Measurements from ENCODE around the gene MEGF11.
"Not testable (repeated sequence)": the region's sequence is repeated elsewhere in the genome, so short reads cannot be mapped to it uniquely, and the experiment has no call there.

The MEGF11 gene

DNA sequence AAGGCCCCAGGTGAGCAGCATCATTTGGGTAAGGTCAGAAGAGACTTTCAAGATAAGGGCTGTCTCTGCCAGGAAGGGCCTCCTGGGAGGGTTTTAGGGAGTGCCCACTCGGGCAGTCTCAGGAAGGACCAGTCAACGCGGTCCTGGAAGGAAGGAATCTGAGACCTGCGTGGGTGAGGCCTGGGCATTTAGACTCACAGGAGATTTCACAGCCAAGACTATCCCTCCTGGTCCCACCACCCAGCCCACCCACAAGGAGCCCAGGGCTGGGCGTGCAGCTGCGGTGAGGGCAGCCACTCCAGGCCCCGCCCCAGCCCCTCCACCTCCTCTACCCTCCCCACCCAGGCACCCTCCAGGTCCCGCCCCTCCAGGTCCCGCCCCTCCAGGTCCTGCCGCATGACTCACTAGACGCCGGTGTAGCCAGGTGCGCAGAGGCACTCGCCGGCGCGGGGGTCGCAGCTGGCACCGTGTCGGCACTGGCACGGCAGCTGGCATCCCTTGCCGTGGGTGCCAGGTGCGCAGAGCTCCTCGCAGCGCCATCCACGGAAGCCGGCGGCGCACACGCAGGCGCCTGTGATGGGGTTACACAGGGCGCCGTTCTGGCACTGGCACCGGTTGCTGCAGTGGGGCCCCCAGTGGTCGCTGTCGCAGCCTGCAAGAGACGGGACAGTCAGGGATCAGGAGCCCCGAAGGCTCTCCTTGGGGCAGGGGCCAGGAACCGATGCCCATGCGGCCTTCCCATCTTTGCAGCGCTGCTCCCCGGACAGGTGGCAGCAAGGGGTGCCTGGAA lies 271.5 kb downstream of the MEGF11 start:
- Mint-ChIP-seq H3K9me3 (no peaks in the 10 kb centered on the region), H3K36me3 (no peaks in the 10 kb centered on the region), H3K27me3 (peaks cover 7% of the 10 kb centered on the region), H3K4me3 (peak overlapping the region; percentile 59), H3K4me1 (peaks cover 13% of the 10 kb centered on the region), H3K27ac (no peak overlapping the region)
- ATAC-seq (ENCODE audit: low read depth) (peak; percentile 93), DNase-seq (ENCODE audit: low spot score in 2 of 2) (peak; percentile 63 to 70)

DNA sequence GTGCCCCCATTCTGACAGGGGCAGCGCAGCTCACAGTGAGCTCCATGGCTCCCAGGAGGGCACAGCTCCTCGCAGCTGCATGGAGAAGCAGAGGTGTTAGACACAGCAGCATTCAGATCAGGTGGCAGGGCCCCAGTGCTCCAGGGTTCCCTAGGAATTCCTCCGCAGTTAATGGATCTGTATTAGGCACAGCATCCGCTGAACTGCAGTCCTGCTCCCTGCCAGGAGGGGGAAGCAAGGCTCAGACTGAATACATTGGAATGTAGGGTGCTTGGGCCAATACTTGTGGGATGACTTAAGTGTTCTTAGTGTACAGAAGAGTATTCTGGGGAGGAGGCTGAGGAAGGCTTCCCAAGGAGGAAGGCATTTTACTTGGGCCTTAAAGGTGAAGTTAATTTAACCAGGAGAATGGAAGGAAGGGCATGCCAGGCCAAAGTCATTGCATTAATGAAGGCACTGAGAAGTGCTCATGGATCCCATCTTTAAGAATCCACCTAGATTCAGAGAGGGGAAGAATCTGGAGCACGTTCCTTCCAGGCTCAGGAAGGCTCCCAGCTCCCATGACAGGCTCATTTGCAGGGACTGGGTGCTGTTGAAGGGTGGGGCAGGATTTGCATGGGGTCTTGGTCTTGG lies 272.6 kb downstream of the MEGF11 start:
- H3K27ac Mint-ChIP-seq, result no peak overlapping the region
- peaks cover 7% of the 10 kb centered on the region for H3K27me3 Mint-ChIP-seq
- H3K36me3 Mint-ChIP-seq, result no peaks in the 10 kb centered on the region
- no peak for ATAC-seq (ENCODE audit: low read depth)
- peaks cover 13% of the 10 kb centered on the region for H3K4me1 Mint-ChIP-seq
- peak overlapping the region; percentile 59 for H3K4me3 Mint-ChIP-seq
- no peak for DNase-seq (ENCODE audit: low spot score in 2 of 2)
- no peaks in the 10 kb centered on the region for H3K9me3 Mint-ChIP-seq

DNA sequence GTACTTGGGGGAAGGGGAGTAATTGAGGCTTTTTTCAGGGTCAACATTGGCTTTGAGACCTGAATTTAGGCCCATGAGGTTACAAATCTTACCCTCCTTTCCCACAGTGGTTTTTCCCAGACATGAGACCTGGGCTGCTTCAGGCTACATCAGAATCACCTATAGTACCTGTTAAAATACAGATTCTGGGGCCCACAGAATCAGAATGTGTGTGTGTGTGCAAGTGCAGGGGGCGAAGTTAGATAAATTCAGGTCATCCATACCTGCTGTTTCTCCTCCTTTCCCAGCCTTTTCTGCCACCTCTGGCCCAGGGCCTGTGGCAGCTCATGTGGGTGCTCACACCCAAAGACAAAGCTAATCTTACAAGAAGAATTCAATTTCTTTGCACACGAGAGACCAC lies 273.7 kb downstream of the MEGF11 start:
- Mint-ChIP-seq H3K4me1 (peaks cover 13% of the 10 kb centered on the region), H3K4me3 (no peak overlapping the region), H3K27ac (no peak overlapping the region), H3K27me3 (peaks cover 11% of the 10 kb centered on the region), H3K9me3 (no peaks in the 10 kb centered on the region), H3K36me3 (no peaks in the 10 kb centered on the region)
- no peak for ATAC-seq (ENCODE audit: low read depth)
- no peak for DNase-seq (ENCODE audit: low spot score in 2 of 2)

DNA sequence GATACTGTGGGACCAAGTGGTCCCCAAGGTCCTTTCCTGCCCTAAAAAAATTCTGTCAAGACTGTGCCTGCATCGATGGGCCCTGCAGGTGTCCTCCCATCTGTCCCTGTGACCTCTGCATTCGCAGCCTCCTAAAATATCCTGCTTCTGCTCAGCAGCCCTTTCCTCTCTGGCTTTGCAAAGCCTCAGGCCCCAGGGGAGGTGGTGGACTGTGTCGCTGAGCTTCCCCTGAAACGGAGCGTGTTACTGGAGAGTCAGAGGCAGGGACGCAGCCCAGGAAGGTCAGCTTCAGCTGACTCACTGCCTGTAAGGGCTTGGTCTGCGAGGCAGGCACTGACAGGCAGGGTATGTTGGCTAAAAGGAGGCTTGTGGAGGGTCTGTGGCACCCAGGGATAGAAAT lies 274.2 kb downstream of the MEGF11 start:
- Mint-ChIP-seq H3K9me3 (no peaks in the 10 kb centered on the region), H3K4me3 (no peak overlapping the region)
- ATAC-seq (ENCODE audit: low read depth), result no peak

DNA sequence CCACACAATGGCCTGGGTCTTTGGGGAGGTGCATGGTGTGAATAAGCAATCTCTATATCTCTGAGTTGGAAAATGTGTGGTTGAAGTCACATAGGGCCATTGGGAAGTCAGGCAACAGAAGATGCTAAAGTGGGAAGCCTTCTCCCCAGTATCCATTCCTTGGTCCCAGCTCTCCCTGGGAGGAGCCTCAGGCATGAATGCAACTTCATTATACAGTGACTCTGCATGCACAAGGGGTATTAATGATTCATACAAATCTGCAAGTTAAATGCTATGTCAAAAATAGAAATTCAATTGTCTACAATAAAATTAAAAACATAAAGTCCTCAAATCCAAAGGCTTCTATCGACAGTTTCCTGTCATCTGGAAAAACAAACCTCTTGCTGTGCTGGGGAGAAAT lies 275.4 kb downstream of the MEGF11 start:
- no peak for ATAC-seq (ENCODE audit: low read depth)
- Mint-ChIP-seq H3K9me3 (no peaks in the 10 kb centered on the region), H3K27me3 (peaks cover 11% of the 10 kb centered on the region), H3K27ac (no peak overlapping the region), H3K36me3 (no peaks in the 10 kb centered on the region), H3K4me1 (peaks cover 13% of the 10 kb centered on the region), H3K4me3 (no peak overlapping the region)
- DNase-seq (ENCODE audit: low spot score in 2 of 2), result no peak

More for the DNA sequence above, 274.2 kb downstream of the MEGF11 start:
- Mint-ChIP-seq H3K27ac (no peak overlapping the region), H3K36me3 (no peaks in the 10 kb centered on the region), H3K4me1 (peaks cover 13% of the 10 kb centered on the region), H3K27me3 (peaks cover 11% of the 10 kb centered on the region)
- DNase-seq (ENCODE audit: low spot score in 2 of 2), result no peak

DNA sequence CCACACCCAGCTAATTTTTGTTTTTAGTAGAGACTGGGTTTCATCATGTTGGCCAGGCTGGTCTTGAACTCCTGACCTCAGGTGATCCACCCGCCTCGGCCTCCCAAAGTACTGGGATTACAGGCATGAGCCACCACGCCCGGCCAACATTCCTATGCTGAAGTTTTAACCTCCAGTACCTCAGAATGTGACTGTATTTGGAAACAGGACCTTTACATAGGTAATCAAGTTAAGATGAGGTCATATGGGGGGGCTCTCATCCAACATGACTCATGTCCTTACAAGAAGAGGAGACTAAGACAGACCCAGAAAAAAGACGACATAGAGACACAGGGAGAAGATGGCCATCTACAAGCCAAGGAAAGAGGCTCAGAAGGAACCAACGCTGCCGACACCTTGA lies 277.4 kb downstream of the MEGF11 start:
- H3K9me3 Mint-ChIP-seq, H3K36me3 Mint-ChIP-seq, H3K4me1 Mint-ChIP-seq: not testable (repeated sequence)

DNA sequence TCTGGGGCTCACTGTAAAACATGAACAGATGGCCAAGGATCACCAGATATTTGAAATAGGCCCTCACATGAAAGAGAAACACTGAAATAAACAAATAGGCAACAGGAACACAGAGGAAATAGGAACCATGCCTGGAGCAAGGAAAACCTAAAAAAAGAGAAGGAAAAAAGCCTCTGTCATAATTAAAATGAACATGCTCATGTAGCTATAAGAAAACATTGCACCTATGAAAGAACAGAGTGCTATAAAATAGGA lies 281.9 kb downstream of the MEGF11 start:
- DNase-seq (ENCODE audit: low spot score in 2 of 2), result no peak
- Mint-ChIP-seq H3K27me3 (peaks cover 29% of the 10 kb centered on the region), H3K27ac (no peak overlapping the region), H3K9me3 (no peaks in the 10 kb centered on the region), H3K36me3 (no peaks in the 10 kb centered on the region), H3K4me3 (no peak overlapping the region), H3K4me1 (no peaks in the 10 kb centered on the region)
- ATAC-seq (ENCODE audit: low read depth), result no peak

More for the DNA sequence above, 277.4 kb downstream of the MEGF11 start:
- H3K27me3 Mint-ChIP-seq, result peaks cover 12% of the 10 kb centered on the region
- H3K27ac Mint-ChIP-seq; ATAC-seq (ENCODE audit: low read depth); DNase-seq (ENCODE audit: low spot score in 2 of 2); H3K4me3 Mint-ChIP-seq: not testable (repeated sequence)

DNA sequence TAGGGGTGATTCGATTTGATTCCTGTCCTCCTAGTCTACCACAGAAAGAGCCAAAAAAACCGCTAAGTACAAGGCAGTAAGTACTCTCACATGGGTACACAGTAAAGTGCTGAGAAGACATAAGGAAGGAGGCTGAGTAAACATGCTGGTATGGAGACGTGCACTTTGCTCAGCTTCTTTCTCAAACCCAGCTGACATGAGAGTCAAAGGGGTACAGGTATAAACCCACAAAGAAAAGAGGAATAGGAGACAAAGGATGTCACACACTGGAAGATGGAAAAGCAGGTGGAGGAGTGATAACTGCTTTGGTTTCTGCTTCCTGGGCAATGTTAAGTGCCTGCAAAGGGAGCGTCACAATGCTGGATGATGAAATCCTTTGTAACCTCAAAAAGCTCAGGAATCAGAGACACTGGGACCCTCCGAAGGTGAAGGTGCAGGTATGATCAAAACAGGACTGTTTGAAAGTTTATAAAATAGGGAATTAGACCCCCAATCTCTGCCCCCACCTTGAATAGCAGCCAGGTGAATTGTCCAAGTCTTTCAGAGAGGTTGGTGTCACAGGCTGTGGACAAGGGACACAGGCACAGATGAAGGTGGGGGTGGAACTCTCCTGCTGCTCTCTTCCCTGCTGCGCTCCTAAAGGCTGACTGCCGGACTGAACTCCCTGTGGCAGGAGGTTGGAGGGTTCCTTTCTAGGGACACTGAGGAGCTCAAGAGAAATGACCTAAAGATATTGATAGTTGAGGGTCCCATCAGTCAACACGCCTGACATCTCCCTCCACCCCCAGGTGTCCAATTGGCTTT lies 282.4 kb downstream of the MEGF11 start:
- Mint-ChIP-seq H3K9me3 (no peaks in the 10 kb centered on the region), H3K4me3 (no peak overlapping the region), H3K27ac (peak overlapping the region; percentile 12), H3K27me3 (peaks cover 29% of the 10 kb centered on the region), H3K36me3 (no peaks in the 10 kb centered on the region), H3K4me1 (no peaks in the 10 kb centered on the region)
- ATAC-seq (ENCODE audit: low read depth) (no peak), DNase-seq (ENCODE audit: low spot score in 2 of 2) (no peak)

DNA sequence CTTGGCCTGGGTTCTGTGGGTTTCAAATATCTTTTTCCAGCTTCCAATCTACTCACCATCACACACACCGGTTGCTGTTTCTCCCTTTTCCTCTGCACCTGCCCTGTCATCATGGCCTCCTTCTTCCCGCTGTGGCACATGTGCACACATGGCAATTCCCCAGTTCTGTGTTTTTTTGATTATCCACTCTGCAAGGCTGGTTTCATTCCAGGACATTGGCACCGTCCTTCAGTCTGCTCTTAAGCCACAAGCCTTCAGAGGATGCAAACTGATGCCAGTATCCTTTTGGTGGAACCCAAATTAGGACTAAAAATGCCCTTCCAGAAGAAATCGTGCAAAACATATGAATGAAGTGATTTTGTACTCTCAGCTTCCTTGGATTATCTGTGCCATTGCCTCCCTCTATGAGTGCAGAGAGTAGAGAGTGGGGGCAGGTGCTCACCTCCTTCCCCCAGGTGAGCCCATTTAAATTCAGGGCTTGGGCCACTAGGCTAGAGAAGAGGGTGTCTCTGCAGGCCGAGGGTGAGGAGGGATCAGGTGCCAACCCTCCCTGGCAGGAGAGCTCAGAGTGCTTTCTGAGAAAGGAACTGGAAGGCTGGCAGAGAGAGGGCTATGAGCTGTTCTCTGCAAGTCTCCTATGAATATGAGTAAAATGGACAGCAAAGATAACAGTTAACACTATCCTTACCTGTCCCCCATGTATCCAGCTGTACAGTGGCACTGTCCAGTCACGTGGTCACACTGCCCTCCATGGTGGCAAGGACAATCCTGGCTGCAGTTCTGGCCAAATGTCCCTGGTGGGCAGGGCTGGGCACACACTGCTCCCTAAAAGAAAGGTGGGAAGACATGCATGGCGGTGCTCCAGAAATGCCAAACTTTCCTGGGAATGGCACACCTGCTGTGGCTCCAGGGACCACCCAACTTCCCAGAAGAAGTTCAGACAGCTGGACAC lies 283.4 kb downstream of the MEGF11 start:
- Mint-ChIP-seq H3K4me3 (no peak overlapping the region), H3K9me3 (no peaks in the 10 kb centered on the region), H3K36me3 (no peaks in the 10 kb centered on the region), H3K27me3 (peaks cover 26% of the 10 kb centered on the region), H3K27ac (no peak overlapping the region), H3K4me1 (no peaks in the 10 kb centered on the region)
- DNase-seq (ENCODE audit: low spot score in 2 of 2) (no peak), ATAC-seq (ENCODE audit: low read depth) (no peak)

DNA sequence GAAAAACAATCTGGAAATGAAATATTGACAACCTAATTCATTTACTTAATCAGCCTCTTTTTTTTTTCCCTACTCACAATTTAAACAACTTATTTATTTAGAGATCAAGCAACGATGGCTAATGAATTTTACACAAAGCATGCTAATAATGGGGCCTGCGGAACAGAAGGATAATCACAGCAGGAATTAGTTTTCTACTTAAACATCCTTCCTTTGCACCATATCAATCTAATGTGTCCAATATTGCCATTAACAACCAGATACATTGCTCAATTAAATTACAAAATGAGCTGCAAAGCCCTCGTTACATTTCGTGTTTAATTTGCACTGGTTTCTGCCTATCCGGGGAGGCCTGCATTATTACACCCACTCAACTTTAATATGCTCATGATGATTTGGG lies 285.0 kb downstream of the MEGF11 start:
- Mint-ChIP-seq H3K4me1 (no peaks in the 10 kb centered on the region), H3K27me3 (peaks cover 25% of the 10 kb centered on the region), H3K27ac (no peak overlapping the region), H3K36me3 (no peaks in the 10 kb centered on the region), H3K9me3 (no peaks in the 10 kb centered on the region), H3K4me3 (no peak overlapping the region)
- DNase-seq (ENCODE audit: low spot score in 2 of 2) (no peak), ATAC-seq (ENCODE audit: low read depth) (no peak)

DNA sequence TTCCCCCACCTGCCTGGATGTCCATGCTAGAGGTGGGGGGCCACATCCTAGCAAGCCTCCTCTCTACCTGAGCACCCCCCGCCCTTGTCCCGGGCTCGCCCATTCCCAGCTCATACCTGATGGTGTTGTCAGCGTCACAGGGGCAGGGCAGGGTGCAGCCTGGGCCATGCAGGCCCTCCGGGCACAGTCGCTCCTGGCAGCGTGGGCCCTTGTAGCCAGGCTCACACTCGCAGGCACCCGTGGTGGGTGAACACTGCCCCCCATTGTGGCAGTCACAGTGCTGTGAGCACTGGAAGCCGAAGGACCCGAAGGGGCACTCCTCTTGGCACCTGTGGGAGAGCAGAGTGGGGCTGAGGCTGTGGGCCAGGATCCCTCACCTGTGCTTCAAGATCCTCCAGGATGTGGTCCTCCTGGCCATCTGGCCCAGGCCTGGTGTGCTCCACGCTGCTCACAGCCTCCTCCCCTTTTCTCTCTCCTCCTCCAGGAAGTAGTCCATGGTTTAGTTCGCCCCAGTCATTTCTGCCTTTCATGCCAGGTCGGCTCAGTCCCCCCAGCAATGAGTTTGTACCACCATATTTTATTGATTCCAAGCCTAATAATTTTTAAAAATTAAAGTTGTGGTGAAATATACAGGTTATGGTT lies 288.6 kb downstream of the MEGF11 start:
- H3K27me3 Mint-ChIP-seq, result peaks cover 16% of the 10 kb centered on the region
- H3K36me3 Mint-ChIP-seq, result no peaks in the 10 kb centered on the region
- H3K9me3 Mint-ChIP-seq, result no peaks in the 10 kb centered on the region
- ATAC-seq (ENCODE audit: low read depth), result no peak
- H3K27ac Mint-ChIP-seq, result no peak overlapping the region
- no peak overlapping the region for H3K4me3 Mint-ChIP-seq
- no peaks in the 10 kb centered on the region for H3K4me1 Mint-ChIP-seq
- DNase-seq (ENCODE audit: low spot score in 2 of 2), result no peak

DNA sequence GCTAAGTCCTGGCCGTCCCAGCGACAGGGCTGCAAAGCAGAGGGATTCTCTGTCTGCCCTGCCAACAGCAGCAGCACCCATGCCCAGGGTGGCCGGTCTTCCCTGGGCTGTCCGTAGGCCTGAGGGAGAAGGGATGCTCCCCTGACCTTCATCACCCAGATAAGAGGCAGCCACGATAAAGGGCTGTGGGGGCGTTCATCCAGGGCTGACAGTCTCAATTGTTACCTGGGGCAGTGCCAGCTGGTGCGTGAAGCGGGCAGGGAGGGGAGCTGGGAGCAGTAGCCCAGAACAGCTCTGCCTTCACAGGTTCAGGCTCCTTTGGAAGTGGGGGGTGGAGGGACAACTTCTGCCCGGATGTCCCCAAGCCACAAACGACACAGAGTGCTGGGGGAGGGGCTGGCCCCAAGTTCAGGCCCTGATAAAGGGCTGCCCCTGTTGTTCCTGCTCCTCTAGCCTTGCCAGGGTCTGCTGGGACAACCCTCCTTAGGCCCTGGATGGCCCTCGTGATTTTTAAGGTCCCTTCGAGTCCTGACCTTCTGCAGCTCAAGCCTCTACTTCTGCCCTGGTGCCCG lies 289.6 kb downstream of the MEGF11 start:
- Mint-ChIP-seq H3K9me3 (no peaks in the 10 kb centered on the region), H3K4me3 (no peak overlapping the region), H3K4me1 (no peaks in the 10 kb centered on the region), H3K27ac (no peak overlapping the region), H3K27me3 (peaks cover 13% of the 10 kb centered on the region), H3K36me3 (no peaks in the 10 kb centered on the region)
- ATAC-seq (ENCODE audit: low read depth), result no peak
- DNase-seq (ENCODE audit: low spot score in 2 of 2), result no peak

DNA sequence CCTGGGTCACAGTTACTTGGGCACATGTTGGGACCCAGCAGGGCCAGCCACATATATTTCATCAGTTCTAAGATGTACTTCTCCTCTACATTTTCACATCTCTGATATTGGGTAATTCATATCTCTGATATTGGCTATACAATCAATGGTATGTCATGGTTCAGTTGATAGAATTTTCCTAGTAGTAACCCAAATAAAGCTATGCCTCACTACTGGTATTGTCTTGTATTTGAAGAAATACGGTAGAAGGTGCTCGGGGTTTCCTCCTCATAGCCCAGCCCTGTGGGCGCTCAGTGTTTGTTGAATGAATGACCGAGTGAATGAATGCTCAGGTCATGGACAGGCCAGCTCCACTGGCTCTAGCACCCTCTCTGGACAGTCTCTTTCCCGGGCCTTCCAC lies 290.2 kb downstream of the MEGF11 start:
- no peaks in the 10 kb centered on the region for H3K9me3 Mint-ChIP-seq
- H3K36me3 Mint-ChIP-seq, result no peaks in the 10 kb centered on the region
- no peak for DNase-seq (ENCODE audit: low spot score in 2 of 2)
- peaks cover 14% of the 10 kb centered on the region for H3K27me3 Mint-ChIP-seq
- no peak overlapping the region for H3K27ac Mint-ChIP-seq
- no peak overlapping the region for H3K4me3 Mint-ChIP-seq
- no peak for ATAC-seq (ENCODE audit: low read depth)
- H3K4me1 Mint-ChIP-seq, result no peaks in the 10 kb centered on the region
